Uterus (tissue), 2 donors: ENCODE data around the gene PIK3R2.

ENCODE experiments used
- CTCF ChIP-seq, 4 experiments: fragments of 200-600 bp in 2 of 4; fragments of 450-650 bp in 2 of 4; sonication (generic) in 2 of 4; IDR thresholded peaks; one replicate each; pipeline ENCODE4 v1.5.1; 2016 to 2019; ENCODE audit warnings: antibody characterized with exemption in 4 of 4, mild to moderate bottlenecking in 2 of 4, moderate library complexity in 1 of 4
- POLR2A ChIP-seq, 2 donors: fragments of 450-650 bp; IDR thresholded peaks; one replicate each; pipeline ENCODE4 v1.6.1; 2016; ENCODE audit warnings: antibody characterized with exemption in 2 of 2, mild to moderate bottlenecking in 1 of 2, moderate library complexity in 1 of 2

GRCh38 chr19:18112989-18113478 is 39.9 kb upstream of the PIK3R2 start:
- TF ChIP-seq CTCF (IDR thresholded peaks at IDR 0.05) (peak; percentile 83 to 92 (median 86)), POLR2A (IDR thresholded peaks at IDR 0.05) (no peak)
